Glutamatergic neuron (in vitro differentiated cells): ENCODE data around the gene CIAO2A. TPM values are rescaled to one million over a fixed set of nuclear protein-coding genes. Genes with fewer than 3 reads are reported as not detected.
"Not testable (repeated sequence)": the region's sequence is repeated elsewhere in the genome, so short reads cannot be mapped to it uniquely, and the experiment has no call there.

Experiments
- DNase-seq: peaks from one replicate; pipeline ENCODE4 v3.0.0; 2022
- H3K27ac Mint-ChIP-seq: one replicate; pipeline ENCODE4 v1.8.0; 2020; ENCODE audit warnings: mild to moderate bottlenecking, mixed read lengths, inconsistent platforms; ENCODE audit not compliant: unreplicated experiment
- H3K27me3 Mint-ChIP-seq: one replicate; pipeline ENCODE4 v1.8.0; 2020; ENCODE audit warnings: mild to moderate bottlenecking, moderate library complexity, mixed read lengths, inconsistent platforms; ENCODE audit not compliant: unreplicated experiment
- H3K36me3 Mint-ChIP-seq: one replicate; pipeline ENCODE4 v1.8.0; 2020; ENCODE audit warnings: mild to moderate bottlenecking, mixed read lengths, inconsistent platforms; ENCODE audit not compliant: unreplicated experiment
- H3K4me1 Mint-ChIP-seq: one replicate; pipeline ENCODE4 v1.8.0; 2020; ENCODE audit warnings: mild to moderate bottlenecking, low read depth, mixed read lengths, inconsistent platforms; ENCODE audit not compliant: unreplicated experiment
- H3K4me3 Mint-ChIP-seq: one replicate; pipeline ENCODE4 v1.8.0; 2020; ENCODE audit warnings: mild to moderate bottlenecking, mixed read lengths, inconsistent platforms; ENCODE audit not compliant: unreplicated experiment
- H3K9me3 Mint-ChIP-seq: one replicate; pipeline ENCODE4 v1.8.0; 2020; ENCODE audit warnings: mild to moderate bottlenecking, moderate library complexity, mixed read lengths, inconsistent platforms; ENCODE audit not compliant: unreplicated experiment
- CTCF ChIP-seq: fragments of 200-600 bp; sonication (generic); IDR thresholded peaks from one replicate; pipeline ENCODE4 v1.5.0; 2021; ENCODE audit not compliant: partially characterized antibody, unreplicated experiment
- total RNA-seq: library from RNA; stranded (reverse); fragmentation: NEBNext Ultra II Directional; extraction: Animal tissue kit (Norgen Biotek cat#: 25700); gene quantifications from one replicate; pipeline ENCODE4 v1.2.1, GENCODE V29; 2021; ENCODE audit not compliant: unreplicated experiment

CIAO2A gene
- total RNA-seq, 1 donor from 2014 or later: 35.5 TPM

- H3K27me3 Mint-ChIP-seq: peaks cover 11% of the 10 kb centered on the region
- no peak overlapping the region for H3K27ac Mint-ChIP-seq
- no peak for DNase-seq
- peaks cover 9% of the 10 kb centered on the region for H3K4me1 Mint-ChIP-seq
- no peak overlapping the region for H3K4me3 Mint-ChIP-seq
- peaks cover 4% of the 10 kb centered on the region for H3K36me3 Mint-ChIP-seq
- no peak for TF ChIP-seq CTCF
- H3K9me3 Mint-ChIP-seq: peaks cover 9% of the 10 kb centered on the region
Observed at GRCh38 chr15:64090527-64090926, 3.1 kb downstream of the CIAO2A start.

- peaks cover 4% of the 10 kb centered on the region for H3K36me3 Mint-ChIP-seq
- H3K27me3 Mint-ChIP-seq: peaks cover 9% of the 10 kb centered on the region
- H3K27ac Mint-ChIP-seq: no peak overlapping the region
- H3K9me3 Mint-ChIP-seq: peaks cover 5% of the 10 kb centered on the region
- DNase-seq: no peak
- H3K4me1 Mint-ChIP-seq: peaks cover 4% of the 10 kb centered on the region
- no peak for TF ChIP-seq CTCF
- H3K4me3 Mint-ChIP-seq: no peak overlapping the region
Observed at GRCh38 chr15:64089543-64090280, 3.9 kb downstream of the CIAO2A start.

- Mint-ChIP-seq H3K4me3 (no peak overlapping the region), H3K27ac (no peak overlapping the region), H3K9me3 (no peaks in the 10 kb centered on the region), H3K36me3 (peaks cover under 1% of the 10 kb centered on the region), H3K4me1 (no peaks in the 10 kb centered on the region), H3K27me3 (peaks cover 2% of the 10 kb centered on the region)
- DNase-seq: no peak
- TF ChIP-seq CTCF: no peak
Observed at GRCh38 chr15:64082757-64083156, 10.9 kb downstream of the CIAO2A start.

GRCh38 chr15:64073496-64073895, 20.1 kb downstream of the CIAO2A start:
- H3K36me3 Mint-ChIP-seq, H3K4me3 Mint-ChIP-seq, H3K4me1 Mint-ChIP-seq, H3K9me3 Mint-ChIP-seq, H3K27me3 Mint-ChIP-seq, H3K27ac Mint-ChIP-seq, DNase-seq: not testable (repeated sequence)

GRCh38 chr15:64072812-64073211, 20.8 kb downstream of the CIAO2A start:
- DNase-seq: no peak
- Mint-ChIP-seq H3K4me1 (peaks cover 4% of the 10 kb centered on the region), H3K36me3 (no peaks in the 10 kb centered on the region), H3K4me3 (no peak overlapping the region), H3K27me3 (no peaks in the 10 kb centered on the region), H3K9me3 (no peaks in the 10 kb centered on the region), H3K27ac (no peak overlapping the region)
- TF ChIP-seq CTCF: no peak
